K562 (cell line): ENCODE results near the gene PAN2. TPM values are rescaled to one million over a fixed set of nuclear protein-coding genes. Genes with fewer than 3 reads are reported as not detected.

Experiments used
- BRD4 ChIP-seq: fragments of 200-600 bp; sonication (generic); IDR thresholded peaks from 2 replicates; pipeline ENCODE4 v1.6.1; 2017; ENCODE audit warnings: inconsistent platforms
- EP400 ChIP-seq: fragments of 450-650 bp; IDR thresholded peaks from 2 replicates; pipeline ENCODE4 v1.6.1; 2017; ENCODE audit warnings: antibody characterized with exemption, mild to moderate bottlenecking, moderate library complexity
- EWSR1 ChIP-seq: fragments of 450-650 bp; IDR thresholded peaks from 2 replicates; pipeline ENCODE4 v1.6.1; 2018; ENCODE audit warnings: borderline replicate concordance, mild to moderate bottlenecking, low read depth, moderate library complexity; ENCODE audit not compliant: partially characterized antibody
- GABPB1 ChIP-seq: sonication (generic); formaldehyde crosslinking; IDR thresholded peaks from 2 replicates; pipeline ENCODE4 v1.8.0; 2022; ENCODE audit warnings: mild to moderate bottlenecking, missing genetic modification reagents
- HSF4 ChIP-seq: fragments of 250-450 bp; sonication (Bioruptor Pico); IDR thresholded peaks from 2 replicates; pipeline ENCODE4 v2.1.2; 2022; ENCODE audit warnings: mild to moderate bottlenecking, moderate library complexity, borderline replicate concordance
- NFYB ChIP-seq: IDR thresholded peaks from 2 replicates; pipeline ENCODE4 v1.6.1; 2011; ENCODE audit warnings: mild to moderate bottlenecking, moderate library complexity; ENCODE audit not compliant: insufficient read length; ENCODE audit errors: extremely low read depth
- SOX6 ChIP-seq: fragments of 450-650 bp; IDR thresholded peaks from 2 replicates; pipeline ENCODE4 v1.6.1; 2014; ENCODE audit warnings: mild to moderate bottlenecking
- TCF3 ChIP-seq: sonication (generic); formaldehyde crosslinking; IDR thresholded peaks from 2 replicates; pipeline ENCODE4 v1.4.0; 2020; ENCODE audit warnings: mild to moderate bottlenecking, missing genetic modification reagents
- WHSC1 ChIP-seq: IDR thresholded peaks from one replicate; pipeline ENCODE4 v1.6.1; 2012; ENCODE audit warnings: low read length, control low read depth, inconsistent platforms
- ZC3H4 ChIP-seq: sonication (generic); formaldehyde crosslinking; IDR thresholded peaks from 2 replicates; pipeline ENCODE4 v1.9.0; 2021; ENCODE audit warnings: missing genetic modification reagents, borderline replicate concordance
- polyA plus RNA-seq, 8 experiments: library from polyadenylated mRNA; depleted of rRNA in 4 of 8; stranded (reverse) in 5 of 8; unstranded in 3 of 8; fragments of >200 nt; fragmentation: Nextera tagmentation in 2 of 8; fragmentation: Illumina TruSeq in 1 of 8; extraction: Ambion mirVana in 2 of 8; extraction: Trizol in 1 of 8; gene quantifications; 2 replicates each; pipeline versions ENCODE4 v1.2.1 to v1.2.3, GENCODE V29; 2011 to 2014; ENCODE audit warnings: inconsistent platforms in 1 of 8, missing spikeins in 1 of 8
- total RNA-seq, 7 experiments: library from RNA; depleted of rRNA in 6 of 7; stranded (reverse); fragments of >200 nt in 6 of 7; fragmentation: Illumina TruSeq in 2 of 7; extraction: Trizol in 2 of 7; gene quantifications; 2 replicates each; pipeline versions ENCODE4 v1.2.1 to v1.2.3, GENCODE V29; 2011 to 2021; ENCODE audit warnings: low replicate concordance in 1 of 7
- TF ChIP-seq, protein P1 (sequence below): fragments of 450-650 bp; IDR thresholded peaks from 2 replicates; pipeline ENCODE4 v1.6.1; 2016; ENCODE audit warnings: low read depth, mild to moderate bottlenecking, moderate library complexity
- TF ChIP-seq, protein P2 (sequence below): fragments of 450-650 bp; IDR thresholded peaks from 2 replicates; pipeline ENCODE4 v1.6.1; 2016; ENCODE audit warnings: antibody characterized with exemption
- TF ChIP-seq, protein P3 (sequence below): IDR thresholded peaks from 2 replicates; pipeline ENCODE4 v1.6.1; 2016; ENCODE audit warnings: missing genetic modification characterization, missing compliant biosample characterization
- TF ChIP-seq, protein P4 (sequence below): IDR thresholded peaks from 2 replicates; pipeline ENCODE4 v1.6.1; 2014; ENCODE audit warnings: antibody characterized with exemption
- TF ChIP-seq, protein P5 (sequence below): fragments of 450-650 bp; IDR thresholded peaks from 2 replicates; pipeline ENCODE4 v1.6.1; 2016; ENCODE audit warnings: missing biosample characterization, missing genetic modification characterization
- TF ChIP-seq, protein P6 (sequence below): sonication (generic); formaldehyde crosslinking; IDR thresholded peaks from 2 replicates; pipeline ENCODE4 v1.8.0; 2022; ENCODE audit warnings: mild to moderate bottlenecking, missing genetic modification reagents

PAN2 gene
- total and polyA plus RNA-seq, 9 of the 15 experiments (the other 6 are each of a cell fraction or from before 2014, with no cell fraction given), result 15.0 to 66.1 (median 25.9) TPM

DNA sequence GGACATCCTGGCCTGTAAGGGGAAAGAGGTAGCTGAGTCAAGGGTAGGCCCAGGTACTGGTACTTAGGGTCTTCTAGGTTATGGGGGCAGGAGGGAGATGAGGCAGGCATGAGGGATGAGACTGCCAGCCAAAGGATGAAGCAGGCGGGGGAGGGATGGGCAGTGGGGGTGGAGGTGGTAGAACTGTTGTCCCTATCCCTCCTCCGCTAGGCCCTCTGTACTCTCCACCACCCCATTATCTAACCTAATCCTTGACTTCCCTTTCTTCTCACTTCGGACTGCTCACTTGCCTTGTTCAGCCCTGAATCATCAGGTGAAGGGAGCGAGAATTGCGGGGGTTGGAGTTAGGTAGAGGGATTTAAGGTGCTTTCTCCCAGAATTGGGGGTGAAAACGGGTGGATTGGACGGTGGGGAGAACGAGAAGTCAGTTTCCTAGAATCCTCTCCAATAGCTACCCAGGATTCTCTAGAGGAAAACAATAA is 562 bp downstream of the PAN2 start (continued):
- TF ChIP-seq, protein P1, sequence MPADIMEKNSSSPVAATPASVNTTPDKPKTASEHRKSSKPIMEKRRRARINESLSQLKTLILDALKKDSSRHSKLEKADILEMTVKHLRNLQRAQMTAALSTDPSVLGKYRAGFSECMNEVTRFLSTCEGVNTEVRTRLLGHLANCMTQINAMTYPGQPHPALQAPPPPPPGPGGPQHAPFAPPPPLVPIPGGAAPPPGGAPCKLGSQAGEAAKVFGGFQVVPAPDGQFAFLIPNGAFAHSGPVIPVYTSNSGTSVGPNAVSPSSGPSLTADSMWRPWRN, result no peak
- TF ChIP-seq, protein P2, sequence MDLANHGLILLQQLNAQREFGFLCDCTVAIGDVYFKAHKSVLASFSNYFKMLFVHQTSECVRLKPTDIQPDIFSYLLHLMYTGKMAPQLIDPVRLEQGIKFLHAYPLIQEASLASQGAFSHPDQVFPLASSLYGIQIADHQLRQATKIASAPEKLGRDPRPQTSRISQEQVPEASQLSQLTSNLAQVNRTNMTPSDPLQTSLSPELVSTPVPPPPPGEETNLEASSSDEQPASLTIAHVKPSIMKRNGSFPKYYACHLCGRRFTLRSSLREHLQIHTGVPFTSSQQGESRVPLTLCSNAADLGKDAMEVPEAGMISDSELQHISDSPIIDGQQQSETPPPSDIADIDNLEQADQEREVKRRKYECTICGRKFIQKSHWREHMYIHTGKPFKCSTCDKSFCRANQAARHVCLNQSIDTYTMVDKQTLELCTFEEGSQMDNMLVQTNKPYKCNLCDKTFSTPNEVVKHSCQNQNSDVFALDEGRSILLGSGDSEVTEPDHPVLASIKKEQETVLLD, result no peak; the same call in 1 of the 2 replicates
- TF ChIP-seq GABPB1 (CRISPR knock-in tag), result no peak
- TF ChIP-seq, protein P3, sequence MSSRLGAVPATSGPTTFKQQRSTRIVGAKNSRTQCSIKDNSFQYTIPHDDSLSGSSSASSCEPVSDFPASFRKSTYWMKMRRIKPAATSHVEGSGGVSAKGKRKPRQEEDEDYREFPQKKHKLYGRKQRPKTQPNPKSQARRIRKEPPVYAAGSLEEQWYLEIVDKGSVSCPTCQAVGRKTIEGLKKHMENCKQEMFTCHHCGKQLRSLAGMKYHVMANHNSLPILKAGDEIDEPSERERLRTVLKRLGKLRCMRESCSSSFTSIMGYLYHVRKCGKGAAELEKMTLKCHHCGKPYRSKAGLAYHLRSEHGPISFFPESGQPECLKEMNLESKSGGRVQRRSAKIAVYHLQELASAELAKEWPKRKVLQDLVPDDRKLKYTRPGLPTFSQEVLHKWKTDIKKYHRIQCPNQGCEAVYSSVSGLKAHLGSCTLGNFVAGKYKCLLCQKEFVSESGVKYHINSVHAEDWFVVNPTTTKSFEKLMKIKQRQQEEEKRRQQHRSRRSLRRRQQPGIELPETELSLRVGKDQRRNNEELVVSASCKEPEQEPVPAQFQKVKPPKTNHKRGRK (tag), result no peak
- TF ChIP-seq EP400, result no peak
- TF ChIP-seq SOX6, result peak; percentile 31; the same call in 1 of the 2 replicates
- TF ChIP-seq, protein P4, sequence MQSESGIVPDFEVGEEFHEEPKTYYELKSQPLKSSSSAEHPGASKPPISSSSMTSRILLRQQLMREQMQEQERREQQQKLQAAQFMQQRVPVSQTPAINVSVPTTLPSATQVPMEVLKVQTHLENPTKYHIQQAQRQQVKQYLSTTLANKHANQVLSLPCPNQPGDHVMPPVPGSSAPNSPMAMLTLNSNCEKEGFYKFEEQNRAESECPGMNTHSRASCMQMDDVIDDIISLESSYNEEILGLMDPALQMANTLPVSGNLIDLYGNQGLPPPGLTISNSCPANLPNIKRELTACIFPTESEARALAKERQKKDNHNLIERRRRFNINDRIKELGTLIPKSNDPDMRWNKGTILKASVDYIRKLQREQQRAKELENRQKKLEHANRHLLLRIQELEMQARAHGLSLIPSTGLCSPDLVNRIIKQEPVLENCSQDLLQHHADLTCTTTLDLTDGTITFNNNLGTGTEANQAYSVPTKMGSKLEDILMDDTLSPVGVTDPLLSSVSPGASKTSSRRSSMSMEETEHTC, result no peak
- TF ChIP-seq HSF4, result no peak
- 0 out of 2 replicates have a peak, but pooled peaks have one; percentile 78 for TF ChIP-seq ZC3H4 (CRISPR knock-in tag)
- TF ChIP-seq BRD4, result peak; percentile 70
- TF ChIP-seq TCF3 (CRISPR knock-in tag), result no peak
- no peak for TF ChIP-seq WHSC1
- no peak for TF ChIP-seq EWSR1
- TF ChIP-seq, protein P5, sequence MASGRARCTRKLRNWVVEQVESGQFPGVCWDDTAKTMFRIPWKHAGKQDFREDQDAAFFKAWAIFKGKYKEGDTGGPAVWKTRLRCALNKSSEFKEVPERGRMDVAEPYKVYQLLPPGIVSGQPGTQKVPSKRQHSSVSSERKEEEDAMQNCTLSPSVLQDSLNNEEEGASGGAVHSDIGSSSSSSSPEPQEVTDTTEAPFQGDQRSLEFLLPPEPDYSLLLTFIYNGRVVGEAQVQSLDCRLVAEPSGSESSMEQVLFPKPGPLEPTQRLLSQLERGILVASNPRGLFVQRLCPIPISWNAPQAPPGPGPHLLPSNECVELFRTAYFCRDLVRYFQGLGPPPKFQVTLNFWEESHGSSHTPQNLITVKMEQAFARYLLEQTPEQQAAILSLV (tag), result no peak
- TF ChIP-seq, protein P6, sequence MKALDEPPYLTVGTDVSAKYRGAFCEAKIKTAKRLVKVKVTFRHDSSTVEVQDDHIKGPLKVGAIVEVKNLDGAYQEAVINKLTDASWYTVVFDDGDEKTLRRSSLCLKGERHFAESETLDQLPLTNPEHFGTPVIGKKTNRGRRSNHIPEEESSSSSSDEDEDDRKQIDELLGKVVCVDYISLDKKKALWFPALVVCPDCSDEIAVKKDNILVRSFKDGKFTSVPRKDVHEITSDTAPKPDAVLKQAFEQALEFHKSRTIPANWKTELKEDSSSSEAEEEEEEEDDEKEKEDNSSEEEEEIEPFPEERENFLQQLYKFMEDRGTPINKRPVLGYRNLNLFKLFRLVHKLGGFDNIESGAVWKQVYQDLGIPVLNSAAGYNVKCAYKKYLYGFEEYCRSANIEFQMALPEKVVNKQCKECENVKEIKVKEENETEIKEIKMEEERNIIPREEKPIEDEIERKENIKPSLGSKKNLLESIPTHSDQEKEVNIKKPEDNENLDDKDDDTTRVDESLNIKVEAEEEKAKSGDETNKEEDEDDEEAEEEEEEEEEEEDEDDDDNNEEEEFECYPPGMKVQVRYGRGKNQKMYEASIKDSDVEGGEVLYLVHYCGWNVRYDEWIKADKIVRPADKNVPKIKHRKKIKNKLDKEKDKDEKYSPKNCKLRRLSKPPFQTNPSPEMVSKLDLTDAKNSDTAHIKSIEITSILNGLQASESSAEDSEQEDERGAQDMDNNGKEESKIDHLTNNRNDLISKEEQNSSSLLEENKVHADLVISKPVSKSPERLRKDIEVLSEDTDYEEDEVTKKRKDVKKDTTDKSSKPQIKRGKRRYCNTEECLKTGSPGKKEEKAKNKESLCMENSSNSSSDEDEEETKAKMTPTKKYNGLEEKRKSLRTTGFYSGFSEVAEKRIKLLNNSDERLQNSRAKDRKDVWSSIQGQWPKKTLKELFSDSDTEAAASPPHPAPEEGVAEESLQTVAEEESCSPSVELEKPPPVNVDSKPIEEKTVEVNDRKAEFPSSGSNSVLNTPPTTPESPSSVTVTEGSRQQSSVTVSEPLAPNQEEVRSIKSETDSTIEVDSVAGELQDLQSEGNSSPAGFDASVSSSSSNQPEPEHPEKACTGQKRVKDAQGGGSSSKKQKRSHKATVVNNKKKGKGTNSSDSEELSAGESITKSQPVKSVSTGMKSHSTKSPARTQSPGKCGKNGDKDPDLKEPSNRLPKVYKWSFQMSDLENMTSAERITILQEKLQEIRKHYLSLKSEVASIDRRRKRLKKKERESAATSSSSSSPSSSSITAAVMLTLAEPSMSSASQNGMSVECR, result no peak
- no peak for TF ChIP-seq NFYB
